ENCODE measurements around the gene C2CD3.

Gene C2CD3

DNA sequence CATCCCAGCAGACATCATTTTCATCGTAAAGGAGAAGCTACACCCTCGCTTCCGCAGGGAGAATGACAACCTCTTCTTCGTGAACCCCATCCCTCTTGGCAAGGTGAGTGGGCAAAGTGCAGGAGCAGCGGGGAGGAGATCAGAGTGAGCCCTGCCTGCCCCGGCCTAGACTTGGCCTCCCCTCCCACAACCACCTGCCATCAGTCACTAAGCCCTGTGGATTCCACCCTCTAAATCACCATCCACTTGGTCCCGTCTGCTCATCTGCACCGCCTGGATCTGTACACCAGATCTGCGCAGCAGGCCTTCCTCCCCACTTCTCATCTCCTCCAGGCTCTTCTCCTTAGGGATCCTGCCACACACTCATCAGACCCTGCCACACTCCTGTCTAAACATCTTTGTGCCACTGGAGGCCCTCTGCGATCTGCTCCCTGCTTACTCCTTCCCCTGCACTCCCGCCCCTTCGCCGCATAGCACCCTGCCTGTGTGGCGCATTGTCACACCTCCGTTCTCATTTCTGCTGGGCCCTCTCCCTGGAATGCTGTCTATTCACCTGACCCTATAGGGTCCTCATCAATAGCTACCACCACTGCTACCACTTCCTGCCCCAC is 202.3 kb downstream of the C2CD3 start:
- TF ChIP-seq, protein P1, sequence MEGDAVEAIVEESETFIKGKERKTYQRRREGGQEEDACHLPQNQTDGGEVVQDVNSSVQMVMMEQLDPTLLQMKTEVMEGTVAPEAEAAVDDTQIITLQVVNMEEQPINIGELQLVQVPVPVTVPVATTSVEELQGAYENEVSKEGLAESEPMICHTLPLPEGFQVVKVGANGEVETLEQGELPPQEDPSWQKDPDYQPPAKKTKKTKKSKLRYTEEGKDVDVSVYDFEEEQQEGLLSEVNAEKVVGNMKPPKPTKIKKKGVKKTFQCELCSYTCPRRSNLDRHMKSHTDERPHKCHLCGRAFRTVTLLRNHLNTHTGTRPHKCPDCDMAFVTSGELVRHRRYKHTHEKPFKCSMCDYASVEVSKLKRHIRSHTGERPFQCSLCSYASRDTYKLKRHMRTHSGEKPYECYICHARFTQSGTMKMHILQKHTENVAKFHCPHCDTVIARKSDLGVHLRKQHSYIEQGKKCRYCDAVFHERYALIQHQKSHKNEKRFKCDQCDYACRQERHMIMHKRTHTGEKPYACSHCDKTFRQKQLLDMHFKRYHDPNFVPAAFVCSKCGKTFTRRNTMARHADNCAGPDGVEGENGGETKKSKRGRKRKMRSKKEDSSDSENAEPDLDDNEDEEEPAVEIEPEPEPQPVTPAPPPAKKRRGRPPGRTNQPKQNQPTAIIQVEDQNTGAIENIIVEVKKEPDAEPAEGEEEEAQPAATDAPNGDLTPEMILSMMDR (conservative IDR thresholded peaks at IDR 0.05; ENCODE audit: low read depth, low read length) = no peak
- DNase-seq (ENCODE audit: low read depth) = no peak

DNA sequence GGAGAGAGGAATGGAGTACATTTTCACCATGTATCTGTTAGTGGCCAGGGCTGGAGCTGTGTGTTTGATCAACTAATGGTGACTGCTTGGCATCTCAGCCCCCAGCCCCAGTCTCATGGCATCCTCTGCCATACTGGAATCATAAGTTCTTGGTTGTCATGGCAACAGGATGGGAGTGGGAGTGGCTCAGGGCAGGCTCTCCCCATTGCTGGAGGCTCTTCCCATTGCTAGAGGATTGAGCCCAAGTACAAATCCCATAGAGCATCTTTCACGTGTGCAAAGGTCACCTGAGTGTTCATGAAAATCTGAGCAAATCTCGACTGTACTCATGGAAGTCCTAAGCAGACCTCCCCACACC is 205.1 kb downstream of the C2CD3 start:
- no peak for DNase-seq (ENCODE audit: low read depth)
- TF ChIP-seq, protein P1 (conservative IDR thresholded peaks at IDR 0.05; ENCODE audit: low read depth, low read length) = no peak
- no peak overlapping the region for H3K4me3 ChIP-seq (ENCODE audit: low read depth, low read length)

More for the DNA sequence above, 202.3 kb downstream of the C2CD3 start:
- no peak overlapping the region for H3K4me3 ChIP-seq (ENCODE audit: low read depth, low read length)

DNA sequence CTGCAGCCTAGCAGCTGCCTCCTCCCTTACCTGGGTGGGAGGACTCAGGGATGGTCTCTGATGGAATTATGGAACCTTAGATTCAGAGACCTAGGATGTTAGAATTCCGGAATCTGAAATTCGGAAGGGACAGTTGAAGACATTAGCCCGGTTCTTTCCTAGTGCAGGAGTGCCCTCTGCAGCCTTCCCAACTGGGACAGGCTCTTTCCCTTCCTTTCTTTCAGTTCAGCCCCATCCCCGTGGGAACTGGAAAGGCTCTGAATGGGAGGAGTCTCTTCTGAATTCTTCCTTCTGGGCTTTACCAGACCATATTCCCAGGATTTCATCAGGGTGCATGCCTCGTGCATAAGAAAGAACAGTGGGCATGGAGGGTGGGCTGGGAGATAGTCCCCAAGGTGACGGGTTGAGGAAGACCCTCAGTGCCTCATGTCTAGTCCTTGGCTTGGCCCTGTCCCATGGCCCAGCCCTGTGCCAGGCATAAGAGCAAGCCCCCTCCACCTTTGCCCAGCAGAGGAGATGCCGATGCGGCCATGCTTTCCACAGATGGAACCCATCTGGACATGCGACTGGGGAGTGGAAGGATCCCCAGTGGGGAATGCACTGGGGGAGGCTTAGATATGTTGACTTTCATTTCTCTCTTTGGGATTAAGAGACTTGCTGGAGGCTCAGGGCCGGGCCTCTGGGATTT is 205.6 kb downstream of the C2CD3 start:
- no peak overlapping the region for H3K4me3 ChIP-seq (ENCODE audit: low read depth, low read length)
- no peak for DNase-seq (ENCODE audit: low read depth)
- TF ChIP-seq, protein P1 (conservative IDR thresholded peaks at IDR 0.05; ENCODE audit: low read depth, low read length) = no peak

DNA sequence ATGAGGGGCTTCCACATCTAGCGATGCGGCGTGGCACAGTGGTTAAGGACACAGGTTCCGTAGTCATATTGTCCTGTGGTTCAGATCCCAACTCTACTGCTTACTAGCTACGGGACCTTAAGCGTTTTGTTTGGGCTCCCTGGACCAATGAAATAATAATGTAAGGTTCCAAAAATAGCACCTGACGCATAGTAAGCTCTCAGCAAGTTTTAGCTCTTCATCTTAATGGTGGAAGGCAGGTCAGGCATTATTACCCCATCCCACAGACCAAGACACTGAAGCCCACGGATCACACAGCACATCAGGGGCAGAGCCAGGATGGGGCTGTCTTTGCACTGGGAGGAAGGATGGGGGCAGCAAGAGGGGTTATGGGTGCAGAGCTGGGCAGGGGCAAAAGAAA is 206.9 kb downstream of the C2CD3 start:
- DNase-seq (ENCODE audit: low read depth) = no peak
- TF ChIP-seq, protein P1 (conservative IDR thresholded peaks at IDR 0.05; ENCODE audit: low read depth, low read length) = no peak
- H3K4me3 ChIP-seq (ENCODE audit: low read depth, low read length) = no peak overlapping the region

All from choroid plexus epithelial cell (primary cell).